G401 (cell line): ENCODE results near the gene SLC39A11. TPM values are rescaled to one million over a fixed set of nuclear protein-coding genes. Genes with fewer than 3 reads are reported as not detected.
"Not testable (repeated sequence)": the region's sequence is repeated elsewhere in the genome, so short reads cannot be mapped to it uniquely, and the experiment has no call there.

Experiments used
- DNase-seq: peaks from one replicate; pipeline ENCODE4 v3.0.0-alpha.2; 2015; ENCODE audit warnings: low spot score
- in situ Hi-C: cut with HindIII; loops from 2 replicates; pipeline ENCODE4 v1.10.0; 2016; ENCODE audit warnings: low sequenced_read_pairs, mixed read lengths
- total RNA-seq: library from RNA; depleted of rRNA; stranded (reverse); fragments of >200 nt; shearing (Covaris generic); gene quantifications from 2 replicates; pipeline ENCODE4 v1.2.3, GENCODE V29; 2014

SLC39A11 gene
- total RNA-seq, 1 experiment from 2014 or later, result 4.1 TPM

DNA sequence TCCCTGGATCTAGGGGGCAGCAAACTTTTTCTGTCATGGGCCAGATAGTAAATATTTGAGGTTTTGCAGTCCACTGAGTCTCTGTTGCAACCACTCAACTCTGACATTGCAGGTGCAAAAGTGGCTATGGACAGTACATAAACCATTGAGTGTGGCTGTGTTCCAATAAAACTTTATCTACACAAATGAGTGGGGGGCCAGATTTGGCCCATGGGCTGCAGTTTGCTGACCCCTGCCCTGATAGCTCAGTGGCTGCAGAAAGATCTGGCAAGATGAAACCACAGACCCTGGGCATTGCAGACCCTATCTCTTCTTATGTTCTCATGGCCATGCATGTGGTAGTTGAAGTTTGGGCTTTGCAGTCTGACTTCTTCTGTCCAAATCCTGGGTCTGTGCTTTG, 440.5 kb downstream of the SLC39A11 start:
- in situ Hi-C loops, result no loop called here
- DNase-seq, result no peak

DNA sequence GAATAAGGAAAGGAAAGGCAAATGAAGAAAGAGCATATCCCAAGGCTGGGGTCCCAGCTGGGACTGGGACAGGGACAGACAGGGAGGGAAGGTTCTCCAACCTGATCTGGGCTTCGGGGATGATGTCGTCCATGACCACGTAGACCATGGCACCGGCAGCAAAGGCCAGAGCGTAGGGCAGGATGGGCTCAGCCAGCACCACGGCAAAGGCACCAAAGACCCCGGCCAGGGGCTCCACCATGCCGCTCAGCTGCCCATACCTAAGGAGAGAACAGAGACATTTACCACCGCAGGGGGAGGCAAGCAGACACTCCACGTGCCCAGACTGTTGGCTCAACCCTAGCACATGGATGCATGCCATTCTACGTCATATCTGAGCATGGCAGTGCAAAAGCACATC, 443.8 kb downstream of the SLC39A11 start:
- in situ Hi-C loops, result no loop called here

GRCh38 chr17:72646176-72646575, 446.3 kb downstream of the SLC39A11 start:
- in situ Hi-C loops, result no loop called here
- no peak for DNase-seq

More for the DNA sequence above, 443.8 kb downstream of the SLC39A11 start:
- DNase-seq, result no peak

- DNase-seq, result no peak
- in situ Hi-C loops, result no loop called here
Measured at GRCh38 chr17:72644492-72644891, 448.0 kb downstream of the SLC39A11 start.

- no peak for DNase-seq
- in situ Hi-C loops, result no loop called here
Measured at GRCh38 chr17:72643575-72644216, 448.8 kb downstream of the SLC39A11 start.

DNA sequence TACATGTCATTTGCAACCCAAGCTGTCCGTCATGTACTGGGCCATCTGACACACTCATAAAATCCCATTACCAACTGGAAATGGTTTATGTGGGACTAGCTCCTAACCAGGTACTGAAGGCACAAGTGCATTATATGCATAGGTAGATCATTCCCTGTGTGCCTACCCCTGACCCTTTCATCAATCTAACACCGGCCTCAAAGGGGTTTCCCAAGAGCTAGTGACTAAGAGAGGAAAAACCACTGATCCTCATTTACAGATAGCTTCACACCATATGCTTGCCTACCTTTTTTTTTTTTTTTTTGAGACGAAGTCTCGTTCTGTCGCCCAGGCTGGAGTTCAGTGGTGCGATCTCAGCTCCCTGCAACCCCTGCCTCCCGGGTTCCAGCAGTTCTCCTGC, 449.8 kb downstream of the SLC39A11 start:
- no peak for DNase-seq
- in situ Hi-C loops, result no loop called here

- in situ Hi-C loops, result no loop called here
- DNase-seq, result no peak
Measured at GRCh38 chr17:72640415-72641165, 451.9 kb downstream of the SLC39A11 start.

GRCh38 chr17:72639711-72640110, 452.8 kb downstream of the SLC39A11 start:
- DNase-seq, result no peak
- in situ Hi-C loops, result no loop called here

- DNase-seq, in situ Hi-C loops: not testable (repeated sequence)
Measured at GRCh38 chr17:72638932-72639331, 453.6 kb downstream of the SLC39A11 start.

DNA sequence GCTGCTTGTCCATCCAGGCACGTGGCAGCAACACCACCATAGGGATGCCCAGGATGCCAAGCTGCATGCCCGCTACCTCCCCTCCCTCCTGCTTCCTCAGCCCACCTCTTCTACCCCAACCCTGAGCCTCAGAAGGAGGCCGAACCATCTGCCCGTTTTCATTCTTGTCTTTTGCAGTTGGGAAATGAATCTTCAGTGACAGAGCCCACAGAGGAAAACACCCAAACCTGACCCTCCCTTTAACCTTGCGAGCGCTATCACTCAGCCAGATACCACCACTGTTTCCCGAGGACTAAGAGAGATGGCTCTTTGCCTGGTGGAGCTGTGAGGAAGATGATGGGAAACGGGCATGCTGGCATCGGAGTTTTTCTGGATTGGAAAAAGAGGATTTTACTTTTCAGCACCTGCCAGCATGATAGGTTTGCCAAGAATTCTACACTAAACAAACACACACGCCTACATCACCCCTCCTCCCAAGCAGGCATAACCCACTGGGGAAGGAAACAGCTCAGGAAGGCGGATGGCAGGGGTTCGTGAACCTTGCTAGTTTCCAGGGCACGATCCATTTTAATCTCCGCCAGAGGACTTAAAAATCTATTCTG, 457.4 kb downstream of the SLC39A11 start:
- DNase-seq, result no peak
- in situ Hi-C loops, result no loop called here

DNA sequence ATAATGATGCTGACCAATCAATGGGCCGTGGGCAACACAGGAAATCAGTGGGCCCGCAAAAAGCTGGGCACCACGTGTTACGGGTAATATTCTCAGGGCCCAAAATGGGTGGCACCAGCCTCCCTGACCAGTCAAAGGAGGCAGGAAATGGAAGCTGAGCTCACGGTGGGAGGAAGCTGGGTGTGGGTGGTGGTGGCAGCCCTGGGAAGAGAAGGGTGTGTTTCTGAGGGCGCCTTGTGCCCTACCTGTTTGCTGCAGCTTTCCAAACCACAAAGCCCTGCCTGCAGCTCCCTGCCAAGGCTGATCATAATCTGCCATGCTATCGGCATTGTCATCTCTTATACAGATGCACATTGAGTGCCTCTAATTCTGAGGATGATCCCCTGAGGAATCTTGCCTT, 457.9 kb downstream of the SLC39A11 start:
- in situ Hi-C loops, result no loop called here

DNA sequence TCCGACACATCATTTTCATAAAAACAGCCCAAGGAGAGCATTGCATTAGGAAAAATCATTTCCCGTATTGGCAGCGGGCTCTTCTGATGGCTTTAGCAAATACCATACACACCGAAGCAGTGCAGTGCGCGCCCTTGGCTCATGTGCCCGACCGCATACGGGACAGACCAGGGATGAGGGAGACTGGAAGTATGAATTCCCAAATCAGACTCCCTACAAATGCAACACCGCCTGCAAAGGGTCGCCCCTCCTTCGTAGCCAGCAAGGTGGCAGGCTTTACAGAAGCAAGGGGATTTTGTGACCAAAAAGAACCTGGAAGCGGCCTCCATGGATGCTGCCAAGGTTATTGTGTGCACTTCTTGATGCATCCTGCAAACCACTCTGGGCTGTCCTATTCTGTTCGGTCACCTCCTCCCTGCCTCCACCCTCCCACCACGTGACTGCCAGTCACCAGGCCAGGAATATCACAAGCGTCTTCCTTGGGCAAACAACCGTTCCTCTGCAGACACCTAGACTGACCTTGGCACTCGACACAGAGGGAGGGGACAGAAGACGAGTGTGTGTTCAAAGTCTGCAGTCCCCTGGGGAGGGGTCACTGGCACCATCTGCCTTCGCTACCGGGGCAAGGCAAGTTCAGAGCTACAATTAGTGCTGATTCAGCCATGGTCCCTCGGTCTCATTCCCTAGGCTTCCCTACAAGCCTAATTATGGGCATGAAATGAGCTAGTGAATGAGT, 460.4 kb downstream of the SLC39A11 start:
- in situ Hi-C loops, result no loop called here
- no peak for DNase-seq

More for the DNA sequence above, 457.9 kb downstream of the SLC39A11 start:
- no peak for DNase-seq

- DNase-seq, result no peak
- in situ Hi-C loops, result no loop called here
Measured at GRCh38 chr17:72631568-72631948, 460.9 kb downstream of the SLC39A11 start.

- in situ Hi-C loops, result no loop called here
- DNase-seq, result no peak
Measured at GRCh38 chr17:72624652-72625051, 467.8 kb downstream of the SLC39A11 start.

DNA sequence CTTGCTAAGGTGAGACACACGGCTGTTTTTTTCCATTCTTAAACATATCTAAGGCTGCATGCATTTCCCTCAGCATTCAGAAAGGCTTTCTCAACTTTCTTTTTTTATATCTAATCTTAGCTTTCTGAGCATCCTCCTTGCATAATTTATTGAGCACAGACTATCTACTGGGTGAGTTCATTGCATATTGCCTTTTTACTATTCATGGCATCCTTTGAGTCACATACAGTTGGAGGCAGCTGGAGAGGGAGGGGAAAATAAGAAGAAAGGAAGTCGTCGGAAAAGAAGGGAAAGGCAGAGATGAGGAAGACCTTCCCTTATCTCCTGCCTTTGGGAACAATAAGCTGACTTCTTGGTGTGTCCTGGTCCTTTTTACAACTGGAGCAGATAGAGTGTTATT, 468.3 kb downstream of the SLC39A11 start:
- no peak for DNase-seq
- in situ Hi-C loops, result no loop called here

DNA sequence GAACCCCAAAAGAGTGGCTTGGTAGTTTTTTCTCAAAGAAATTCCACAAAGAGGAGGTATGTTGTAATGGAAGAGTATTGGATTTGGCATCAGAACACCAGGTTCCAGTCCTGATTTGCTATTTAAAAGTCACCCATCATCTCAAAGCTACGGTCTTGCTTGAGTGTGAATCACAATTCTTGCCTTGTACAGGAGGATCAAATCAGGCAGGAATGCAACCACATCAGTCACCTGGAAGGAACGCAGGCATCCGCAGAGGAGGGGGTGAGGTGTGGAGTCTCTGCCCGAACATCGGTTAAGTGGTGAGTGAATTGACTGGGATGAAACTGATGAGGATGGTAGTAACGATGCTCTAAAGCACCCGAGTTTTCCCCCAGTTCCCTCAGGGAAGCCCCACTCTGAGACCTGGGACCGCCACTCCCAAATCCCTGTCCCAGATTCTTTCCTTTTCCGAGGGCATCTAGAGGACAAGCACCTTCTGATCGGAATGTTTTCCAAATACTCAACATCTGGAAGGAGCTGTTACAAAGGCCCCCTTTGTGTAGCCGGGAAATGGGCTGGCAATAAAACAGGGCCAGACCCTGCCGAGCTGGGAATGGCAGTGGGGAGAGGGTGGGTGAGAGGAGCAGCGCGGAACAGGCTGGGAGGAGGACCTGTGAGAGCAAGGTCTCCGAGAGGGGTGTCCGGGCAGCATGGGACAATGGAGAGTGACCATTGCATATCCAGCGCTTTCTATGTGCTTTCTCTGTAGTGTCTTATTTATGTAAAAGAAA, 469.6 kb downstream of the SLC39A11 start:
- in situ Hi-C loops, result no loop called here
- DNase-seq, result no peak

DNA sequence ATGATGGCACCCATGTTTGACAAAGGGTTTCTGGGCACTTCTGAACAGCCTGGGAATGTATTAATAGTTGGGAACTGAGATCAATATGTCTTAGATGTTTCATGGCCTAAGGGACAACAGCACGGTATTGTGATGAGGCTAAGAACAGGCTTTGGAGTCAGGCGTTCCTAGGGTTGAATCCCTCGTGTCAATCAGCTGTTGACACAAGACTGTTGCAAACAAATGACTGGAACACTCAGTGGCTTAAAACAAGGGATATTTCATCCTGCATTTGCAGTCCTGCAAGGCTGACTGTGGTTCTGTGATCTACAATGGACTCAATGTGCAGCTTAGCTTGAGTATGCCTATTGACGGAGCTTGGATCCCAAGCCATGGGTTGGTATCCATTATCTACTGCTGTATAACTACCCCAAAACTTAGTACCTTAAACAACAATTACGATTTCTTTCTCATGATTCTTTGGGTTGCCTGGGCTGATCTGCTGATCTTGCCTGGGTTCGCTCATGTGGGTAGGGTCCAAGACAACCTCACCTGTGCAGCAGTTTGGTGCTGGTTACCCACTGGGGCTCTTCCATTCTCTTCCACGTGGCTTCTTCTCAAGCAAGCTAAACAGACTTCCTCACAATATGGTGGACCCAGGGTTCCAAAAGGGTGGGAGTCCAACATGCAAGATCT, 472.4 kb downstream of the SLC39A11 start:
- DNase-seq, result no peak
- in situ Hi-C loops, result no loop called here

GRCh38 chr17:72618001-72618509, 474.4 kb downstream of the SLC39A11 start:
- in situ Hi-C loops, result no loop called here
- DNase-seq, result no peak
